Ascending aorta (tissue), 2 donors: ENCODE results near the gene NOX4. TPM values are rescaled to one million over a fixed set of nuclear protein-coding genes. Genes with fewer than 3 reads are reported as not detected.

Experiments used
- DNase-seq, 2 donors: peaks; one replicate each; pipeline ENCODE4 v3.0.0-alpha.2; 2019; ENCODE audit warnings: low spot score in 2 of 2
- H3K27ac ChIP-seq, 2 donors: fragments of 200-600 bp; sonication (generic); one replicate each; pipeline ENCODE4 v1.5.1; 2016 to 2017; ENCODE audit warnings: mild to moderate bottlenecking in 1 of 2
- H3K27me3 ChIP-seq: fragments of 200-600 bp; sonication (generic); one replicate; pipeline ENCODE4 v1.5.1; 2017
- H3K36me3 ChIP-seq, 2 donors: fragments of 200-600 bp; sonication (generic); one replicate each; pipeline ENCODE4 v1.5.1; 2016
- H3K4me1 ChIP-seq, 2 donors: fragments of 200-600 bp; sonication (generic); one replicate each; pipeline ENCODE4 v1.5.1; 2016 to 2017; ENCODE audit warnings: mild to moderate bottlenecking in 1 of 2
- H3K4me3 ChIP-seq, 2 donors: fragments of 200-600 bp; sonication (generic); one replicate each; pipeline ENCODE4 v1.5.1; 2016 to 2017; ENCODE audit warnings: mild to moderate bottlenecking in 1 of 2
- H3K9me3 ChIP-seq, 2 donors: fragments of 200-600 bp; sonication (generic); one replicate each; pipeline ENCODE4 v1.5.1; 2016
- CTCF ChIP-seq, 3 experiments: fragments of 200-600 bp in 2 of 3; fragments of 450-650 bp in 1 of 3; sonication (generic) in 2 of 3; IDR thresholded peaks; one replicate each; pipeline ENCODE4 v1.5.1; 2016 to 2019; ENCODE audit warnings: antibody characterized with exemption in 3 of 3, mild to moderate bottlenecking in 1 of 3, moderate library complexity in 1 of 3
- intact Hi-C: fragments of 100-400 bp; cut with DNase I; formaldehyde crosslinking; loops from one replicate; pipeline ENCODE4 v1.15.1; 2023
- total RNA-seq: library from RNA; depleted of rRNA; stranded (reverse); fragments of >200 nt; gene quantifications from one replicate; pipeline ENCODE4 v1.1.0, GENCODE V29; 2016

NOX4 gene
- total RNA-seq, 1 donor from 2014 or later: 125 TPM

GRCh38 chr11:89529626-89530380 is 38.6 kb upstream of the NOX4 start:
- peaks cover 0 to 6% of the 10 kb centered on the region in 2 donors for H3K4me1 ChIP-seq
- intact Hi-C loops: no loop called here
- no peaks in the 10 kb centered on the region for H3K9me3 ChIP-seq
- H3K4me3 ChIP-seq: no peak overlapping the region
- H3K36me3 ChIP-seq: no peaks in the 10 kb centered on the region
- peak overlapping the region; percentile 15 to 22 for H3K27ac ChIP-seq
- TF ChIP-seq CTCF (IDR thresholded peaks at IDR 0.05): no peak
- no peak for DNase-seq
- no peaks in the 10 kb centered on the region for H3K27me3 ChIP-seq

DNA sequence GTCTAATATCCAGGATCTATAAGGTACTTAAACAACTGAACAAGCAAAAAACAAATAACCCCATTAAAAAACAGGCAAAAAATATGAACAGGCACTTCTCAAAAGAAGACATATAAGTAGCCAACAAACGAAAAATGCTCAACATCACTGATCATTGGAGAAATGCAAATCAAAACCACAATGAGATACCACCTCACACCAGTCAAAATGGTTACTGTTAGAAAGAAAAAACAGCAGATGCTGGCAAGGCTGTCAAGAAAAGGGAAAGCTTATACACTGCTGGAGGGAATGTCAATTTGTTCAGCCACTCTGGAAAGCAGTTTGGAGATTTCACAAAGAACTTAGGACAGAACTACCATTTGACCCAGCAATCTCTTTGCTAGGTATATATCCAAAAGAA is 30.6 kb upstream of the NOX4 start:
- Histone ChIP-seq H3K9me3 (no peaks in the 10 kb centered on the region), H3K4me3 (no peak overlapping the region), H3K4me1 (peaks cover 0 to 13% of the 10 kb centered on the region in 2 donors), H3K27ac (no peak overlapping the region), H3K36me3 (no peaks in the 10 kb centered on the region), H3K27me3 (no peaks in the 10 kb centered on the region)
- intact Hi-C loops: no loop called here
- no peak for TF ChIP-seq CTCF (IDR thresholded peaks at IDR 0.05)
- no peak for DNase-seq

DNA sequence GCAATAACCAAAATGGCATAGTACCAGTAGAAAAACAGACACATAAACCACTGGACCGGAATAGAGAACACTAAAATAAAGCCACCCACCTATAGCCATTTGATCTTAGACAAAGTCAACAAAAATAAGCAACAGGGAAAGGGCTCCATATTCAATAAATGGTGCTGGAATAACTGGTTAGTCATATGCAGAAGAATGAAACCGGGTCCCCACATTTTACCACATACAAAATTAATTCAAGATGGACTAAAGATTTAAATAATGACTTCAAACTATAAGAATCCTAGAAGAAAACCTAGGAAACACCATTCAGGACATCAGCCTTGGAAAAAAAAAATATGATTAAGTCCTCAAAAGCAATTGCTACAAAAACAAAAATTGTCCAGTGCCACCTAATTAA is 30.1 kb upstream of the NOX4 start:
- no peaks in the 10 kb centered on the region for H3K9me3 ChIP-seq
- no peak for TF ChIP-seq CTCF (IDR thresholded peaks at IDR 0.05)
- intact Hi-C loops: no loop called here
- H3K27me3 ChIP-seq: no peaks in the 10 kb centered on the region
- no peaks in the 10 kb centered on the region for H3K36me3 ChIP-seq
- peaks cover 0 to 18% of the 10 kb centered on the region in 2 donors for H3K4me1 ChIP-seq
- DNase-seq: no peak
- no peak overlapping the region for H3K27ac ChIP-seq
- H3K4me3 ChIP-seq: no peak overlapping the region

GRCh38 chr11:89516496-89516895 is 25.3 kb upstream of the NOX4 start:
- H3K9me3 ChIP-seq: peaks cover 0 to 13% of the 10 kb centered on the region in 2 donors
- no peaks in the 10 kb centered on the region for H3K36me3 ChIP-seq
- no peak for TF ChIP-seq CTCF (IDR thresholded peaks at IDR 0.05)
- H3K4me3 ChIP-seq: no peak overlapping the region
- intact Hi-C loops: no loop called here
- no peak for DNase-seq
- H3K27ac ChIP-seq: no peak overlapping the region
- H3K27me3 ChIP-seq: no peaks in the 10 kb centered on the region
- peaks cover 0 to 10% of the 10 kb centered on the region in 2 donors for H3K4me1 ChIP-seq

DNA sequence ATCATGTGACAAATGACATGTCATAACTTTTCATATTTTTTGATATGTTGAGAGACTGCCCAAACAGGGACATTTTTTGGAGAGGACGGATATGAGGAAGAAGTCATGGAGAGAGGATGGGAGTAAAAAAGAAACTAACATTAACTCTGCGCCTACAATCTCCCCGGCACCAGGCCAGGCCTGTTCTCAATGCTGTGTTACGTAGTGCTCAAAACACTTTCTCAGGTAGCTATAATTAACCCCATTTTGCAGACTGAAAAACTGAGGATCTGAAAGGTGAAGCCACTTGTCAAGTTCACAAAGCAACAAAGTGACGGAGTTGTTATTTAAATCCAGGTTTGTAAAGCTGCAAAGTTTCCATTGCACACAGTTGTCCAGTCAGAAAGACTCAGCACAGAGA is 17.4 kb upstream of the NOX4 start:
- no peak for DNase-seq
- TF ChIP-seq CTCF (IDR thresholded peaks at IDR 0.05): no peak

More for the DNA sequence above, 17.4 kb upstream of the NOX4 start:
- Histone ChIP-seq H3K9me3 (no peaks in the 10 kb centered on the region), H3K4me1 (peaks cover 0 to 2% of the 10 kb centered on the region in 2 donors), H3K27ac (peak overlapping the region; percentile 46 to 65), H3K4me3 (peak overlapping the region in 1 of 2 donors; percentile 4), H3K27me3 (no peaks in the 10 kb centered on the region), H3K36me3 (no peaks in the 10 kb centered on the region)
- intact Hi-C loops: no loop called here
